SK-N-SH treated with all-trans-retinoic acid at 6 μM for 48 hours (cell line): Measurements from ENCODE around the gene AVEN.

Source experiments
- ARNTL ChIP-seq: fragments of 450-650 bp; formaldehyde crosslinking; IDR thresholded peaks from 2 replicates; pipeline ENCODE4 v1.5.0; 2020; ENCODE audit warnings: low read depth, mild to moderate bottlenecking, moderate library complexity, borderline replicate concordance
- CSRNP3 ChIP-seq: fragments of 250-450 bp; sonication (Bioruptor Pico); IDR thresholded peaks from 2 replicates; pipeline ENCODE4 v1.5.1; 2021; ENCODE audit warnings: mild to moderate bottlenecking, moderate library complexity
- ISL1 ChIP-seq: fragments of 250-450 bp; sonication (Bioruptor Pico); IDR thresholded peaks from 2 replicates; pipeline ENCODE4 v2.1.2; 2022; ENCODE audit warnings: mild to moderate bottlenecking, moderate library complexity
- PATZ1 ChIP-seq: fragments of 250-450 bp; sonication (Bioruptor Pico); IDR thresholded peaks from 2 replicates; pipeline ENCODE4 v1.8.0; 2020; ENCODE audit warnings: mild to moderate bottlenecking, moderate library complexity, borderline replicate concordance
- POU6F1 ChIP-seq: fragments of 250-450 bp; sonication (Bioruptor Pico); IDR thresholded peaks from 2 replicates; pipeline ENCODE4 v1.8.0; 2021; ENCODE audit warnings: low read depth, mild to moderate bottlenecking, moderate library complexity, borderline replicate concordance
- TCF4 ChIP-seq: fragments of 250-450 bp; sonication (Bioruptor Pico); IDR thresholded peaks from 2 replicates; pipeline ENCODE4 v1.8.0; 2021; ENCODE audit warnings: mild to moderate bottlenecking, moderate library complexity, borderline replicate concordance
- TSHZ2 ChIP-seq: fragments of 250-450 bp; sonication (Bioruptor Pico); IDR thresholded peaks from 2 replicates; pipeline ENCODE4 v1.5.0; 2020; ENCODE audit warnings: mild to moderate bottlenecking, moderate library complexity
- ZC3H10 ChIP-seq: fragments of 250-450 bp; sonication (Bioruptor Pico); IDR thresholded peaks from 2 replicates; pipeline ENCODE4 v1.5.1; 2021; ENCODE audit warnings: mild to moderate bottlenecking, moderate library complexity
- ZFP3 ChIP-seq: fragments of 250-450 bp; sonication (Bioruptor Pico); IDR thresholded peaks from 2 replicates; pipeline ENCODE4 v1.5.0; 2020; ENCODE audit warnings: mild to moderate bottlenecking, moderate library complexity
- ZFP30 ChIP-seq: fragments of 450-650 bp; formaldehyde crosslinking; IDR thresholded peaks from 2 replicates; pipeline ENCODE4 v1.5.0; 2022; ENCODE audit warnings: mild to moderate bottlenecking, moderate library complexity

- TF ChIP-seq PATZ1 (no peak), ZFP3 (CRISPR knock-in tag) (no peak), ISL1 (CRISPR knock-in tag) (no peak), ARNTL (no peak), ZC3H10 (CRISPR knock-in tag) (no peak), TCF4 (CRISPR knock-in tag) (no peak), POU6F1 (CRISPR knock-in tag) (no peak), ZFP30 (CRISPR knock-in tag) (no peak), TSHZ2 (CRISPR knock-in tag) (no peak), CSRNP3 (CRISPR knock-in tag) (no peak)
These were observed 40.9 kb upstream of the AVEN start for GRCh38 chr15:34079904-34080303.
